ENCODE data around the gene HPSE2.
"Not testable (repeated sequence)": the region's sequence is repeated elsewhere in the genome, so short reads cannot be mapped to it uniquely, and the experiment has no call there.

The HPSE2 gene

DNA sequence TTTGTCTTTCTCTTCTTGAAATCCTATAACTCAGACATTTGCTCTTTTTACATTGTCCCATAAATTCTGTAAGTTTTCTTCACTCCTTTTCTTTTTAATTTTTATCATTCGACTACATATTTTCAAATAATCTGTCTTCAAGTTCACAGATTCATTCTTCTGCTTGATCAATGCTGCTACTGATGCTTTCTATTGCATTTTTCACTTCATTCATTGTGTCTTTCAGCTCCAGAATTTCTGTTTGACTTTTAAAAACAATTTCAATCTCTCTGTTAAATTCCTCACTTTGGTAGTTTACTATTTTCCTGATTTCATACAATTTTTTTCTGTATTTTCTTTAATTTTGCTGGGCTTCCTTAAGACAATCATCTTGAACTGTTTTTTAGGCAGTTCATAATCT is 230.4 kb downstream of the HPSE2 start:
- DNase-seq (ENCODE audit: low read depth) = no peak

DNA sequence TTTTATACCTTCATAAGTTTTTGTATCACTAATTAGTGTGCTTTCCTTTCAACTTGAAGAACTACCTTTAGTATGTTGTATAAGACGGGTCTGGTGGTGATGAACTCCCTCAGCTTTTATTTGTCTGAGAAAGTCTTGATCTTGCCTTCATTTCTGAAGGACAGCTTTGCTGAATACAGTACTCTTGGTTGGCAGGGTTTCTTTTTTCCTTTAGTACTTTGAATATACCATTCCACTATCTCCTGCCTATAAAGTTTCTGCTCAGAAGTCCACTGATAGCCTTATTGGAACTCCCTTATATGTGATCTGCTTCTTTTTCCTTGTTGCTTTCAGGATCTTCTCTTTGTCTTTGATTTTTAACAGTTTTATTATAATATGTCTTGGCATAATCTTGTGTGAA is 230.9 kb downstream of the HPSE2 start:
- no peak for DNase-seq (ENCODE audit: low read depth)

DNA sequence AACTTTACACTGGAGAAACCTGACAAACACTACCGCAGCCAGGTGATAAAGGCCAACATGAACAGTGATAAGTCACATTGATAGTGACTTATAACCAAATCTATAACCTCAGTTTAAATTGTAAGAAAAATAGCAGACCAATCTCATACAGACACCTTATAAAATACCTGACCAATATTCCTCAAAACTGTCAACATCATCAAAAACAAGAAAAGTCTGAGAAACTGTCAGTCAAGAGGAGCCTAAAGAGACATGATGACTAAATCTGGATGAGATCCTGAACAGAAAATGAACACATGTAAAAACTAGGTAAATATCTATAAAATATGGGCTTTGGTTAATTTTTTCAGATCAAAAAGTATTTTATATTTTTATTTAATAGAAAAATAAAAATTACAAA is 233.3 kb downstream of the HPSE2 start:
- no peak for DNase-seq (ENCODE audit: low read depth)

DNA sequence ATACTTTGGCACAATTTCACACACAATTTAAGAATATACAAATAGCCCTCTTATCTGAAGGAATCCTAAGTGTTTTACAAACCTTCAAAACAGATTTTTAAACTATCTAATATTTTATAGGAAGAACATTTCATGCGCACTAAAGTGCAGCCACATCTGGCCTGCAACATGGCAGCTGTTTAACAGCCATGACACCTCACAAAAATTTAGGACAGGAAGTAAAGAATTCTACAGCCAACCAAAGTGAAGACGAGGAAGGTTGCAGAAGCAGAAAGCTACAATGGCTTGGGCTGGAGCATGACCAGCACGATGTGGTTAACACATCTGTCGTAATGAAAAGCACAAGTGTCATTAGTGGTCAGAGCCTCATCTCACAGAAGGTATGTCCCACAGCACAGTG is 238.1 kb downstream of the HPSE2 start:
- DNase-seq (ENCODE audit: low read depth) = no peak

DNA sequence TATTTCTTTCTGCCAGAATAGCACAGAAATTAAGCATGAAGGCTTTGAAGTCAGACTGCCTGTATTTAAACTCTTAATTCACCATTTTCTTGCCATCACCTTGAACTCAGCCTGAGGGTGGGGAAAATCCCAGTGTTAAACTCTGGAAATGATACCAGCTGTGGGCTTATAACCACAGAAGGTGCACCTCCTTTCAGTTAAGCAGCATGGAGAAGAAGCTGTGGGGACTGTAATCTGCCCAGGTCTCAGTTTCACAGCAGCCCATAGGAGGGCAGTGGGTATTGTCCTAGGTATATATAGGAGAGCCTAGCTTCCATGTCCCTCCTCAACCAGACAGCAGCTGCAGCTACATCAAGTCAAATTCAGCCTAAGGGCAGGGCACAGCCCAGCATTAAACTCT is 241.6 kb downstream of the HPSE2 start:
- DNase-seq (ENCODE audit: low read depth) = no peak

DNA sequence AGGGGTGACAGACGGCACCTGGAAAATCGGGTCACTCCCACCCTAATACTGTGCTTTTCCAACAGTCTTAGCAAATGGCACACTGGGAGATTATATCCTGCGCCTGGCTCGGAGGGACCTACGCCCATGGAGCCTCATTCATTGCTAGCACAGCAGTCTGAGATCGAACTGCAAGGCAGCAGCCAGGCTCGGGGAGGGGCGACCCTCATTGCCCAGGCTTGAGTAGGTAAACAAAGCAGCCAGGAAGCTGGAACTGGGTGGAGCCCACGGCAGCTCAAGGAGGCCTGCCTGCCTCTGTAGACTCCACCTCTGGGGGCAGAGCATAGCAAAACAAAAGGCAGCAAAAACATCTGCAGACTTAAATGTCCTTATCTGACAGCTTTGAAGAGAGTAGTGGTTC is 251.9 kb downstream of the HPSE2 start:
- not testable (repeated sequence) for DNase-seq (ENCODE audit: low read depth)

DNA sequence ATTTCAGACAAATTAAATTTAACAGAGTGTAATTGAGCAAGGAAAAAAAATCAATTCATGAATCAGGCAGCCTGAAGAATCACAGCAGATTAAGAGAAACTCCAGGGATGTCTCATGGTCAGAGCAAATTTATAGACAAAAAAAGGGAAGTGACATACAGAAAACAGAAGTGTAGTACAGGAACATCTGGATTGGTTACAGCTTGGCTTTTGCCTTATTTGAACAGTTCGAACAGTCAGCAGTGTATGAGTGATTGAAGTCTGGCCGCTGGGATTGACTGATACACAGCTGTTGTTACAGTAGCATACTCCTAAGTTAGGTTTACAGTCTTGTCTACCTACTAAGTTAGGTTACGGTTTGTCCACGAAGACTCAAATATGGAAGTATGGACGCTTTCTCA is 255.3 kb downstream of the HPSE2 start:
- no peak for DNase-seq (ENCODE audit: low read depth)

DNA sequence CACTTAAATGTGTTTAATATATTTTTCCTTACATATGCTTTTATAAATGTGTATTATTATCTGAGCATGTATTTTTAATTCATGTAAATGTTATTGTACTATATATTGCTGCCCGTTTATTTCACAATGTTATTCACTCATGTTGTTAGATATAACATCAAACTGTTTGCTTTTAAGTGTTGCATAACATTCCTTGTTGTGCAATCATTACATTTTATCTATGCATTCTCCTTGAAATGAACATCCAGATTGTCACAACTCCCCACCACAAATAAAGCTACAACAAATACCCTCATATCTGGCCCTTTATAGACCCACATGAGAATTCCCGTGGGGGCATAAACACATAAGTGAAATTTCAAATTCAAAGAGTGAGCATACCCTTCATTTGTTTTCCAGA is 264.2 kb downstream of the HPSE2 start:
- DNase-seq (ENCODE audit: low read depth) = no peak

DNA sequence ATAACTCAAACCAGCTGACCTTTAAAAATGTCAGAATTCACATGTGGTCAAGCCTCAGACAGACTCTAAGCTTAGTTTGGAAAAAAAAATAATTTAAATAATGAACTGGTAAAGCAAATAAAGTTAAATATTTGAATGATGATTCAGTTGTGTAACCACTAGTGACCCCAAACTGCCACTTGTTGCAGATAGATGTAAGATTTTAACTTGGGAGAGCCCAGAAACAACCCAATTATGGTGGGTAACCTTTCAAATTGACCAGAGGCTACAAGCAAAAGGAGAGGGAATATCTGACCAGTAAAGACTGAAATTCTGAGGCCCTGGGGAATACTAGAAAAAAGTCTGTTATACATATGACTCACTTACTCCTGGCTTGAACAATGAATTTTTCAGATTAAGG is 268.1 kb downstream of the HPSE2 start:
- DNase-seq (ENCODE audit: low read depth) = no peak

DNA sequence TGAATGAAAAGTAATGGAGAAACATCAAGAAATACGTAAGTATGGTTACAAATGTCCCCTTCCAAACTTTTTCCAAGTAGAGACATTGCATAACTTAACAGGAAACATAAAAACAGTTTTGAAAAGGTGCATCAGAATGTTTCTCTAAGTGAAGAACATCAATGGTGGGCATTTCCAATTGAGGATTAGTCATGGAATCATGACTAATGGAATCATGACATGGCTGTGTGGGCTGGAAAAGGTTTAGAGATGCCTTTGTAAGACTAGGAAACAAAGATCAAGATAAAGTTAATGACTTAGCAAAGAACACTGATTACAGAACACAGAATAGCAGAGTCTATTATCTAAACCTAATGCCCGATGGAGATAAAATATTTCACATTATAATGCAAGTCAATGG is 272.0 kb downstream of the HPSE2 start:
- no peak for DNase-seq (ENCODE audit: low read depth)

DNA sequence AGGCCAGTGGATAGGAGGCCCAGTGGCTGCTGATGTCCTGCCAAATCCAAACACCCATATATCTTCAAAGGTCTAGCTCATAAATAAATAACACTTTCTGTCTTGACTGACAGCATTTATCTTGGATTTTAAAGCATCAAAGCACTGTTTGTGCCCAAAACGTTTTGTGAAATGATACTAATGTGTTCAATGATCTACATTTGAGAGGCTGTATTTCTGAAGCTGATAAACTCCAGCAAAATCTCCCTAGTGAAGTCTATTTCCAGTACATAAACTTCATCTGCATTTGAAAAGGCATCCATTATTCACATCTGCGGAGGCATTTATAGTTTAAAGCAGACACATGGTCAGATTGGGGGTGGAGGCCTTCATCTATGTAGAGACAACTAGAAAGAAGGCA is 276.3 kb downstream of the HPSE2 start:
- no peak for DNase-seq (ENCODE audit: low read depth)

DNA sequence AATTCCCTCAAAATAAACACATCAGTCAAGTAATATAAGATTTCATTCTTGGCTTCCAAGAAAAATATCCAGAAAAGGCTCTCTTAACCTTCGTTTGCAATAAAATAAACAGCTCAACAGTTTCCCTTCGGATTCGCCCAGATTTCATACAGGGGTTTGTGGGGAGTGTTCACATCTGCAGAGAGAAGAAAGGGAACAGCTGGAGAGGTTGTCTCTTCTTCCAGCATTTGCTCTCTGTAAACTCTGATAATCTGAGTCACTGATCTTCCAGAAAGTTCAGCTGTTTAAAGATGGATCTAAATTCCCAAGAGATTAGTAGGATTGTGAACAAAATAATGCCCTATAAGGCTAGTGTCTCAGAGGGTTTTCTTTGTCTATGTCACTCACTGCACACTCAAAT is 277.9 kb downstream of the HPSE2 start:
- DNase-seq (ENCODE audit: low read depth) = no peak

DNA sequence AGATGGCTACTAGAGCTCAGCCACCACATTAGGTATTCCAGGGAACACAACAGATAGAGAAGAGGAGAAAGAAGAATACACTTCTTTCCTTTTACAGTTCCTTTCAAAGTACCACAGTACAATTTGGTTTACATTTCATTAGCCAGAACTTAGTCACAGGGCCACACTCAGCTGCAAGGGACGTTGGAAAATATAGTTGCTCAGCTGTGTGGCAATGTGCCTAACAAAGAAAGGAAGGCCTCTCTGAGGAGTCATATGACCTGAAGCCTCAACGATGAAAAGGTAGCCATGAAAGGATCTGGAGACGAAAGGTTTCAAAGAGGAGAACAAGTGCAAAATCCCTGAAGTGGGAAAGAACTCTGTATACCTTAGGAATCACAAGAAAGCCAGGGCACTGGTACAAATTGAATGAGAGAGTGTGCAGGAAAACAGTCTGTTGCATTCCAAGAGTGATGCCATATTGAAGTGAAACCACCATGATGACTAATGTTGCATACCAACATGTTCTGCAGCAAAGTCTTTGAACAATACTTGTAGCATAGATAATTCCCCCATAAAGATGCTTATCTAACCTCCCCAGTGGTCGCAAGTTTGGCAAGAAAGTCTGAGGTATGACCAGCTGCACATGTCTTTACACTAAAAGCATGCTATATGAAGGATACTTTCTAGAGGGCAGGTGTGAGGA is 278.9 kb downstream of the HPSE2 start:
- DNase-seq (ENCODE audit: low read depth) = no peak

DNA sequence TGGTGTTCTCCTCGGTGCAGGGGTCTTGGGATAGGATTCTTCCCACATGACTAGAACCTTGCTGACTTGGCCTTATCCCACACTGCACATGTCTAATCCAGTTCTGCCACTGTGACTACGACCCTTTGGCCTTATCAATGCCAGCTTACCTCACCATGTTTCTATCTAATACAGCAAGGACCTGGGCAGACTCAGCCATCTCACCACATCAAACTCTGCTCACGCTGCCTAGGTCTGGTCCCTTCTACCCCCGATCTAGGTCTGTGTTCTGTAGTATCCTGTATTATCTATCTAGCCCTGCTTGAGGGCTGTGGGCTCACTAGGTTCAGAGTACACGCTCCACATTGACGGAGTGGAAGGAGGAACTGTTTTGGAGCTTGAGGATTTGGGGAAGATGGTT is 282.4 kb downstream of the HPSE2 start:
- no peak for DNase-seq (ENCODE audit: low read depth)

DNA sequence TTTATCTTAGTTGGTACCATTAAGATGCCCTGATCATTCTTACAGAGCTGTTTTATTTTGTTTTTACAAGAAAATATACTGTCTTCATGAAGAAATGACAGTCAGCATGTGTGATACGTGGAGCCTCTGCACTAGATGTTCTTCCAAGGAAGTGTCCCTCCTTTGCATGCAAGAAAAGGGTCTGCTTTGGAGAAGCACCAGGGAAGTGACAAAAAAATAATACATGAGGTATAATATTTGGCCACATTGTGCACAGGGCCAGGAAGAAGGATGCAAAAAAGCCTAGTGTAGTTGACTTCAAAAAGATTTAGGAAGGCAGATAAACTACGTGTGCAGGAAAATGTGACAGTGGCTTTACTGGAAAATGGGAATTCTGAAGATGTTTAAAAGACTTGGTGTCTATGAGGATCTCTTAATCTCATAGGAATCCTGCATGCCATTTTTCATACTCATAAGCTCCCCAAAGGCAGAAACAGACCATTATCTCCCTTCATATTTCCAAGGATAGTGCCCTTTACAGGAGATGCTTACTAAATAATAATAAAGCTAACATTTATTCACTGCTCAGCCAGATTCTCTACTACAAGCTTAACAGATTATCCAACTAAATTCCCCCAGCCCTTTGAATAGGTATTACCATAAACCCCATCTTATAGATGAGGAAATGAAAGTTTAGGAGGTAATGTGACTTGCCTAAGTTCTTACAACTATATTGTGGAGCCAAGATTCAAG is 284.2 kb downstream of the HPSE2 start:
- DNase-seq (ENCODE audit: low read depth) = no peak

DNA sequence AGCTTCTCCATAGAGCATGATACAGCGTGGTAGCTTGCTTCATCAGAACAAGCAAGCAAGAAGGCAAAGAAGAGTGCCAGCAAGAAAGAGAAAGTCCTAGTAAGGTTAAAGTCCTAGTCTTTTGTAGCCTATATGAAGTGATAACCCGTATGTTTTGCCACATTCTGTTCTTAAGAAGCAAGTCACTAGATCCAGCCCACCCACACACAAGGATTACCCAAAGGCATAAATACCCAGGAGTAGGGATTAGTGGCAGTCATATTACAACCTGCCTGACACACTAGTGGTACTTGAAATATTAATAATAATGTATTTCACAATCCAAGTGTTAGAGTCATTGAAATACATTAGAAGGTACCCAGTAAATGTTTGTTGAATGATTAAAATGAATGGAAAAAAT is 285.5 kb downstream of the HPSE2 start:
- no peak for DNase-seq (ENCODE audit: low read depth)

DNA sequence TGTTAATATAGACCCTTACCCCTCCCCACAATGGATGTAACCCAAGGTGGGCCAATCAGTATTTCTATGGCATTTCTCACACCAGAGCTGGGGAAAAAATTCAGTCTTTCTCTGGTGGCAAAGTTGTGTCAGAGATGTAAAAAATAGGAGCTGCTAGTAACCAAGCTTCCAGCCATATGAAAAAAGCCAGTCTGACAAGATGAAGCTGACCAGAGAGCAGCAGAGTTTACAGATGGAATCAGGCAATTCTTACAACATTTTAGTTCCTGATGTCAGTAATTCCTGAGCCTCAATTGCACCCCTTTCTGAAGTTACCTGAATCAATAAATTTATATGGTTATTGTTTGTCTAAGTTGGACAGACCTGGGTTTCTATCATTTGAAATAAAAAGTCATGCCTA is 286.3 kb downstream of the HPSE2 start:
- no peak for DNase-seq (ENCODE audit: low read depth)

DNA sequence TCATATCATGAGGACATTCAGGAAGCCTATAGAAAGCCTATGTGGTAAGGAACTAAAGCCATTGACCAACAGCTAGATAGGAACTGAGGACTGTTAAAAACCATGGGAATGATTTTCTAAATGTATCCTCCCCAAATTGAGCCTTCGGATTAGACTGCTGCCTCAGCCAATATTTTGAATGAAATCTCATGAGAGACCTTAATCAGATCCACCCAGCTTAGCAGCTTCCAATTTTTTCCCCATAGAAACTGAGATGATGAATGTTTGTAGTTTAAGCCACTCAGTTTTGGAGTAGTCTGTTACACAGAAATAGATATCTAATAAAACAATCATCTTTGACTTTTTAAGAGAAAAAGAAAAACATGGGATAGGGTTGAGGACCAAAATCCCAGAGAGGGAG is 292.0 kb downstream of the HPSE2 start:
- DNase-seq (ENCODE audit: low read depth) = no peak

DNA sequence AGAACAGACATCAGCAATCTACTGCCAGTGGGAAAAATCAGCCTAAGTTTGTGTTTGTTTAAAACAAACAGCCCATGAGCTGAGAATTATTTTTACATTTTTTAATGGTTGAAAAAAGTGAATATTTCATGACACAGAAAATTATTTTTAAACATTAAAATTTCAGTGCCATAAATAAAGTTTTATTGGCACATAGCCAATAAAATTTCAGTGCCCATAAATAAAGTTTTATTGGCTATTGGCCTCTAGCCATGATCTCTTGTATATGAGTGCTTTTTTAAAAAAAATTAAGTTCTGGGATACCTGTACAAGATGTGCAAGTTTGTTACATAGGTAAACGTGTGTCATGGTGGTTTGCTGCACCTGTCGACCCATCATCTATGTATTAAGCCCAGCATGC is 305.9 kb downstream of the HPSE2 start:
- no peak for DNase-seq (ENCODE audit: low read depth)

DNA sequence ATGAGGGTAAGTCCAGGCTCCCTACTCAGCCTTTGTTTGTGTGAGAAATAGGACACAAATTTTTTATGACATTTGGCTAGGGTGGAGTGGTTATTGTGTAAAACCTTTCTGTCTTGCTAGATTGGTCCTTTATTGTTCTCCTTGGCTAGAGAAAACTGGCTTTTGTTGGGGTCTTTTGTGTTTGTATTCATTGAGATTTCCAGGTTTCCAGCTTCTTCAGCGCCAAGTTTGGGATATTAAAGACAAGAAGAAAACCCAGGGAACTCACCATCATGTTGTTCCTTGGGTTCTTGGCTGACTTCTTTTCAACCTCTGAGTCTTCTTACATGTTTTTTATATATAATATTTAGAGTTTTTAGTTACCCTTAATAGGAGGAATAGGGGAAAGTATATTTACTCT is 310.0 kb downstream of the HPSE2 start:
- no peak for DNase-seq (ENCODE audit: low read depth)

DNA sequence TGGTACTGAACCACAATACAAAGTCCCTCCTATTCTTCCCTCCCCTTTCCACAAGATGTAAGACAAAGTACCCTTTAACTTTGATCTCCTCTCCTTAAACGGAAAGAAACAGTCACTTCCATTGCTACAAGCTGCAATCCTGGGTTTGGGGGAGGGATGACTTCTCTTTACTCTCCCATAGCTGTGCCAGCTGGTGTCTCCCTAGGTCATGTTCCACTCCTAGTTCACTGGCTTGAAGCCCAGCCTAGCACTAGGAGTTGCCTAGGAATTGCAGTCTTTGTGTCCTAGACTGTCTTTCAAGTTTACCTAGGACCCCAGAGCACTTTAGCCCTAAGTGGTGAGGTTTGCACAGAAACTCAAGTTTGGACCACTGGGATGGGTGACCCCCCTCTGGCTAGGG is 311.1 kb downstream of the HPSE2 start:
- no peak for DNase-seq (ENCODE audit: low read depth)

DNA sequence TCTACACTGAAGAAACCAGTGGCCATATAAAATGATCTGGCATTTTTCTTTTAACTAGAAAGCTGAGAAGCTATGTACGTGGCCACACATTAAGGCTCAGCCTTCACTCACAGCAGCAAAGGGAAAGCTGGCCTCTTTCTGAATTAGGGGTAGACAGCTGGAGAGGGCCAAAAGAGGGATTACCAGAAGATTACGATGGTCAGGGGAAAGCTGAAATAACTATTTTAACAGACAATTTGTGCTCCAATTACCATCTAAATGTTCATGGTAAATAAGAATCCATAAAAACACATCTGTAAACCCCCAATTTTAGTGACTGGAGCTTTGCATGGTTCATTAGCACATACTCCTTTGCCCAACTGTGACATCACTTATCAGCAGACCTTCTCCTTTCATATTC is 314.3 kb downstream of the HPSE2 start:
- DNase-seq (ENCODE audit: low read depth) = no peak

DNA sequence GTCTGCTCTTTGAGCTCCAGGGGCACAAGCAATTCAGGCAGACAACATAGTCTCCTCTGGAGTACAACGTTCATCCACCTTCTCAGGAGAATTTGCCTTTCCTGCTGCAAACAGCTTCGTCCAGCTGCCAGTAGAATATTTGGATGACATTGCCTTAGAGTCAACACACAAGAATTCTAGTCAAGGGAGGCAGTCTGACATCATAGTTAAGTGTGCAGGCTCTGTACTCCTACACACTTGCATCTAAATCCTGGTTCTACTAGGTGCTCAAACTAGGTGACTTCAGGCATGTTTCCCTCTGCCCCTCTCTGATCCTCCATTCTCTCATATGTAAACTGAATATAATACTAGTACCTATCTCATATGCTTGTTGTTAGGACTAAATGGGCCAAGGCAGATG is 314.8 kb downstream of the HPSE2 start:
- no peak for DNase-seq (ENCODE audit: low read depth)

DNA sequence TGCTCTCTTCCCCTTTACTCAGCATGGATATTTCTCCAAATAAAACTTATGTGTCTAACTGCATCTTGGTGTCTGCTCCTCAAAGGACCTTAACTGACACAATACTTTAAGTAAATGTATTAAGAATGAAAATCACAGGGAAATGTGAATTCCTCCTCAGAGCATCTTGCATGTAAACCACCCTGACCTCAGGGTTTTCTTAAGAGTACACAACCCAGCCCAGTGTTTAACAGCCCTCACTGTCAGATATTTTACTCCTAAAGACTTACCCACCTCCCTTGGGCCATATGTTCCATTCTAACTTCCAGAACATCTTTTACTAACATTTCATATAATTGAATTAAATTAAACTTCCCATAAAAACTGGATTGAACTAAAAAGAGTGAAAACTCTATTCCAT is 315.3 kb downstream of the HPSE2 start:
- DNase-seq (ENCODE audit: low read depth) = no peak
